ENCODE results near the gene ZNF283.
A peak's percentile ranks its signal among the peaks of the same experiment; 100 is the strongest.
"Not testable (repeated sequence)": the region's sequence is repeated elsewhere in the genome, so short reads cannot be mapped to it uniquely, and the experiment has no call there.

ZNF283 gene

DNA sequence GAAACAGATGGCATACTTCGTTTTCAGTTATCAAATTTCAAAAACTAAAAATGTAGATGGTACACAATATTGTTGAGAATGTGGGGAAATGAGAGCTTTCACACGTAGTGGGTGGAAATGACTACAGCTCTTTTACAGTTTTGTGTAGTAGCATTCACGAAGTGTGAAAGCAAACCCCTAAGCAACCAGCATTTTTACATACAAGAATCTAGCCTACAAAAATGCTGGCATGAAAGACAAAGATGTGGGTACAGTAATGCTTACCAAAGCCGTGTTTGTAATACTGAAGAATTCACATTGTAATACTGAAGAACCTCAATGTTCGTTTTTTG, 6.3 kb upstream of the ZNF283 start:
- TF ChIP-seq, protein P1, sequence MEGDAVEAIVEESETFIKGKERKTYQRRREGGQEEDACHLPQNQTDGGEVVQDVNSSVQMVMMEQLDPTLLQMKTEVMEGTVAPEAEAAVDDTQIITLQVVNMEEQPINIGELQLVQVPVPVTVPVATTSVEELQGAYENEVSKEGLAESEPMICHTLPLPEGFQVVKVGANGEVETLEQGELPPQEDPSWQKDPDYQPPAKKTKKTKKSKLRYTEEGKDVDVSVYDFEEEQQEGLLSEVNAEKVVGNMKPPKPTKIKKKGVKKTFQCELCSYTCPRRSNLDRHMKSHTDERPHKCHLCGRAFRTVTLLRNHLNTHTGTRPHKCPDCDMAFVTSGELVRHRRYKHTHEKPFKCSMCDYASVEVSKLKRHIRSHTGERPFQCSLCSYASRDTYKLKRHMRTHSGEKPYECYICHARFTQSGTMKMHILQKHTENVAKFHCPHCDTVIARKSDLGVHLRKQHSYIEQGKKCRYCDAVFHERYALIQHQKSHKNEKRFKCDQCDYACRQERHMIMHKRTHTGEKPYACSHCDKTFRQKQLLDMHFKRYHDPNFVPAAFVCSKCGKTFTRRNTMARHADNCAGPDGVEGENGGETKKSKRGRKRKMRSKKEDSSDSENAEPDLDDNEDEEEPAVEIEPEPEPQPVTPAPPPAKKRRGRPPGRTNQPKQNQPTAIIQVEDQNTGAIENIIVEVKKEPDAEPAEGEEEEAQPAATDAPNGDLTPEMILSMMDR (IDR thresholded peaks at IDR 0.05; ENCODE audit: borderline replicate concordance, insufficient read depth, low read depth, low read length) = no peak
- H3K4me3 ChIP-seq (ENCODE audit: low read depth, low read length) = peak overlapping the region; percentile 32

DNA sequence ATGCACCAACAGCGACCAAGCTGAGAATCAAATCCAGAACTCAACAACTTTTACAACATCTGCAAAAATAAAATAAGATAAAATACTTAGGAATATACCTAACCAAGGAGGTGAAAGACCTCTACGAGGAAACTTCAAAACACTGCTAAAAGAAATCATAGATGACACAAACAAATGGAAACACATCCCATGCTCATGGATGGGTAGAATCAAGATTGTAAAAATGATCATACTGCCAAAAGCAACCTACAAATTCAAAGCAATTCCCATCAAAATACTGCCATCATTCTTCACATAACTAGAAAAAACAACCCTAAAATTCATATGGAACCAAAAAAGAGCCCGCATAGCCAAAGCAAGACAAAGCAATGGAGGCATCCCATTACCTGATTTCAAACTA, 3.3 kb upstream of the ZNF283 start:
- not testable (repeated sequence) for H3K4me3 ChIP-seq (ENCODE audit: low read depth, low read length)

- not testable (repeated sequence) for H3K4me3 ChIP-seq (ENCODE audit: low read depth, low read length)
These were observed 2.5 kb upstream of the ZNF283 start for GRCh38 chr19:43824572-43824971.

- TF ChIP-seq, protein P1 (IDR thresholded peaks at IDR 0.05; ENCODE audit: borderline replicate concordance, insufficient read depth, low read depth, low read length) = no peak
- no peak overlapping the region for H3K4me3 ChIP-seq (ENCODE audit: low read depth, low read length)
These were observed 12.0 kb downstream of the ZNF283 start for GRCh38 chr19:43839139-43839538.

- TF ChIP-seq, protein P1 (IDR thresholded peaks at IDR 0.05; ENCODE audit: borderline replicate concordance, insufficient read depth, low read depth, low read length) = no peak
- H3K4me3 ChIP-seq (ENCODE audit: low read depth, low read length) = no peak overlapping the region
These were observed 14.9 kb downstream of the ZNF283 start for GRCh38 chr19:43842007-43842406.

GRCh38 chr19:43847246-43847645, 20.1 kb downstream of the ZNF283 start:
- H3K4me3 ChIP-seq (ENCODE audit: low read depth, low read length) = no peak overlapping the region
- TF ChIP-seq, protein P1 (IDR thresholded peaks at IDR 0.05; ENCODE audit: borderline replicate concordance, insufficient read depth, low read depth, low read length) = no peak

DNA sequence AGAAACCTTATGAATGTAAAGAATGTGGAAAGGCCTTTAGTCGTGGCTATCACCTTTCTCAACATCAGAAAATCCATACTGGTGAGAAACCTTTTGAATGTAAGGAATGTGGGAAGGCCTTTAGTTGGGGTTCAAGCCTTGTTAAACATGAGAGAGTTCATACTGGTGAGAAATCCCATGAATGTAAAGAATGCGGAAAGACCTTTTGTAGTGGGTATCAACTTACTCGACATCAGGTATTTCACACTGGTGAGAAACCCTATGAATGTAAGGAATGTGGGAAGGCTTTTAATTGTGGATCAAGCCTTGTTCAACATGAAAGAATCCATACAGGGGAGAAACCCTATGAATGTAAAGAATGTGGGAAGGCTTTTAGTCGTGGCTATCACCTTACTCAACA, 20.8 kb downstream of the ZNF283 start:
- TF ChIP-seq, protein P1 (IDR thresholded peaks at IDR 0.05; ENCODE audit: borderline replicate concordance, insufficient read depth, low read depth, low read length) = no peak
- H3K4me3 ChIP-seq (ENCODE audit: low read depth, low read length) = no peak overlapping the region

DNA sequence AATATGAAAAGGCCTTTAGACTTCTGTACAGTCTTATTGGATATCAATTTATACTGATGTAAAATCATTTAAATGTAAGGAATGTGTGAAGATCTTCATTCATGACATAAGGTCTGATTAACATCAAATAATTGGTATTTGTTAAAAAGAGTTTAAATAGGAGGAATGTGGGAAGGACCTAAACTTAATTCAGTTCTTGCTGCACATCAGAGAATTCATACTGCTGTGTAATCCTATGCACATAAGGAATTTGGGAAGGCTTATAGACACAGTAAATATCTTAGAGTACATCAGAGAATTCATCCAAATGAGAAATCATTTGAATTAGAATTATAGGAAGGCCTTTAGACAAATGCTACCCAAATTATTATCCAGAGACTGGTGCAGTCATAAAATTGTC, 21.7 kb downstream of the ZNF283 start:
- no peak overlapping the region for H3K4me3 ChIP-seq (ENCODE audit: low read depth, low read length)
- TF ChIP-seq, protein P1 (IDR thresholded peaks at IDR 0.05; ENCODE audit: borderline replicate concordance, insufficient read depth, low read depth, low read length) = no peak

All from GM12875 (cell line).